Breast epithelium (tissue), 4 donors: ENCODE data around the gene NAALADL2. TPM values are rescaled to one million over a fixed set of nuclear protein-coding genes. Genes with fewer than 3 reads are reported as not detected.

Experiments used
- DNase-seq, 2 donors: peaks; one replicate each; pipeline ENCODE4 v3.0.0-alpha.2; 2019; ENCODE audit warnings: low spot score in 2 of 2
- H3K27ac ChIP-seq, 2 donors: fragments of 200-600 bp; sonication (generic) in 1 of 2; one replicate each; pipeline ENCODE4 v1.5.1; 2016 to 2019; ENCODE audit warnings: mild to moderate bottlenecking in 1 of 2
- H3K27me3 ChIP-seq, 2 donors: fragments of 200-600 bp; sonication (generic) in 1 of 2; one replicate each; pipeline versions ENCODE4 v1.5.1 to v1.6.0; 2017 to 2019; ENCODE audit warnings: control low read depth in 1 of 2, mild to moderate bottlenecking in 1 of 2
- H3K36me3 ChIP-seq: fragments of 200-600 bp; one replicate; pipeline ENCODE4 v1.5.1; 2019
- H3K4me1 ChIP-seq, 2 donors: fragments of 200-600 bp; sonication (generic); one replicate each; pipeline ENCODE4 v1.5.1; 2016 to 2019; ENCODE audit warnings: control low read depth in 1 of 2
- H3K4me3 ChIP-seq, 3 donors: fragments of 200-600 bp; sonication (generic); 1 replicate in 2 of 3; 2 replicates in 1 of 3; pipeline ENCODE4 v1.5.1; 2016 to 2019; ENCODE audit warnings: mild to moderate bottlenecking in 3 of 3, moderate library complexity in 2 of 3
- H3K9me3 ChIP-seq, 2 donors: fragments of 200-600 bp; sonication (generic) in 1 of 2; one replicate each; pipeline ENCODE4 v1.5.1; 2016 to 2019; ENCODE audit warnings: control low read depth in 1 of 2
- CTCF ChIP-seq, 3 donors: fragments of 450-650 bp; IDR thresholded peaks; one replicate each; pipeline ENCODE4 v1.5.1; 2016 to 2017; ENCODE audit warnings: antibody characterized with exemption in 3 of 3, mild to moderate bottlenecking in 3 of 3, moderate library complexity in 3 of 3
- POLR2A ChIP-seq: fragments of 450-650 bp; IDR thresholded peaks from one replicate; pipeline ENCODE4 v1.6.1; 2016; ENCODE audit warnings: antibody characterized with exemption, mild to moderate bottlenecking, moderate library complexity
- POLR2AphosphoS5 ChIP-seq, 3 donors: sonication (generic); formaldehyde crosslinking; IDR thresholded peaks; one replicate each; pipeline ENCODE4 v1.6.1; 2017; ENCODE audit warnings: antibody characterized with exemption in 3 of 3
- intact Hi-C: fragments of 100-400 bp; cut with DNase I; formaldehyde crosslinking; loops from one replicate; pipeline ENCODE4 v1.15.1; 2023; ENCODE audit warnings: low total_unique reads
- total RNA-seq, 3 donors: library from RNA; depleted of rRNA; stranded (reverse); fragments of >200 nt; gene quantifications; one replicate each; pipeline ENCODE4 v1.1.0, GENCODE V29; 2016

Gene NAALADL2
- total RNA-seq, 3 donors from 2014 or later, result 12.0 to 69.5 (median 53.9) TPM

GRCh38 chr3:175397372-175397771 lies 538.2 kb downstream of the NAALADL2 start:
- intact Hi-C loops, result no loop called here
- no peaks in the 10 kb centered on the region for H3K36me3 ChIP-seq
- no peak overlapping the region for H3K4me3 ChIP-seq
- H3K4me1 ChIP-seq, result no peaks in the 10 kb centered on the region
- DNase-seq, result no peak
- H3K27me3 ChIP-seq, result no peaks in the 10 kb centered on the region
- no peak overlapping the region for H3K27ac ChIP-seq
- no peaks in the 10 kb centered on the region for H3K9me3 ChIP-seq
- TF ChIP-seq POLR2A (no peak), POLR2AphosphoS5 (IDR thresholded peaks at IDR 0.05) (no peak), CTCF (IDR thresholded peaks at IDR 0.05) (no peak)

DNA sequence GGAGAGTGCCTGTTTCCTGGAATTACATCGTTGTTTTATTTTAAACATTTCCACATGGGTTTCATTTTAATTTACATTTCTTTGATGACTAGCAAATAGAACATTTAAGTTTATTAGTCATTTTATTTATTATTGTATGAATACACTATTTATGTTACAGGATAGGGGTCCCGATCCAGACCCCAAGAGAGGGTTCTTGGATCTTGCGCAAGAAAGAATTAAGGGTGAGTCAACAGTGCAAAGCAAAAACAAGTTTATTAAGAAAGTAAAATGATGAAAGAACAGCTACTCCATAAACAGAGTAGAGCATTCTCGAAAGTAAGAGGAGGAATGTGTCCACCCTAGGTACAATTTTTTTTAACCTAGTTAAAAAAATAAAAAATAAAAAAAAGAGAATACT lies 539.5 kb downstream of the NAALADL2 start:
- intact Hi-C loops, result no loop called here
- DNase-seq, result no peak
- no peaks in the 10 kb centered on the region for H3K36me3 ChIP-seq
- no peaks in the 10 kb centered on the region for H3K4me1 ChIP-seq
- no peaks in the 10 kb centered on the region for H3K27me3 ChIP-seq
- no peak for TF ChIP-seq POLR2A
- TF ChIP-seq CTCF (IDR thresholded peaks at IDR 0.05), result no peak
- no peak for TF ChIP-seq POLR2AphosphoS5 (IDR thresholded peaks at IDR 0.05)
- H3K27ac ChIP-seq, result no peak overlapping the region
- H3K4me3 ChIP-seq, result no peak overlapping the region
- H3K9me3 ChIP-seq, result no peaks in the 10 kb centered on the region

DNA sequence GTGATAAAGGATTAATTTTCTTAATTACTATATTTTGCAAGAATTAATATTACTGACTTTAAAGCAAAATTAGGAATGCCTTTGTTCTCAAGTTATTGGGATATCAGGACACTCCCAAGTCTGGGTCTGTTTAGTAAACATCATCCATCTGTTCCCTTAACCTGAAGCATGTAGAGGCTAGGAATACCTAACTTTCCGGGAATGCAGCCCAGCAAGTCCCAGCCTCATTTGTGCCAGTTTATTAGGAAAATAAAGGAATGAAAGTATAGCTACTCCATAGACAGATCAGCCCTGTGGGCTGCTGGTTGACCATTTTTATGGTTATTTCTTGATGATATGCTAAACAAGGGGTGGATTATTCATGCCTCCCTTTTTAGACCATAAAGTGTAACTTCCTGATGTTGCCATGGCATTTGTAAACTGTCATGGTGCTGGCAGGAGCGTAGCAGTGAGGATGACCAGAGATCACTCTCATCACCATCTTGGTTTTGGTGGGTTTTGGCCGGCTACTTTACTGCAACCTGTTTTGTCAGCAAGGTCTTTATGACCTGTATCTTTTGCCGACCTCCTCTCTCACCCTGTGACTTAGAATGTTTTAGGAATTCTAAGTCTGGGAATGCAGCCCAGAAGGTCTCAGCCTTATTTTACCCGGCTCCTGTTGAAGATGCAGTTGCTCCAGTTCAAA lies 540.2 kb downstream of the NAALADL2 start:
- DNase-seq, result no peak
- no peak overlapping the region for H3K4me3 ChIP-seq
- no peaks in the 10 kb centered on the region for H3K36me3 ChIP-seq
- H3K4me1 ChIP-seq, result no peaks in the 10 kb centered on the region
- no peak for TF ChIP-seq POLR2A
- H3K27ac ChIP-seq, result no peak overlapping the region
- H3K9me3 ChIP-seq, result no peaks in the 10 kb centered on the region
- no peaks in the 10 kb centered on the region for H3K27me3 ChIP-seq
- intact Hi-C loops, result no loop called here

DNA sequence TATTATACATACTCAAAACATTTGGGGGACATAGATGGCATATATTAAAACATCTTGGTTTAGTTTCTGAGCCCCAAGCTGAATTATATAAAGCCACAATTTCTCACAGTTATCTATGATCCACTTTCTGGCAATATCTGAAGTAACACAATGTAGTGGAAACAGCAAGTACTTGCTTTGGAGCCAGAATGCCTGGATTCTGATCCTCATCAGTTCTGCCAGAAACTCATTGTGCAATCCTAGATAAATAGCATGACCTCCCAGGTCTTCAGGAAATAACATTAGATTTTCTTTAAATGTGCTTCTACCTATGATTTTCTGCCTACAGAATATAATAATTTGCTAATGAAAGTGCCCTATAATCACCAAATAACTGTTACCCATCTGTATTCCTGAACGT lies 544.9 kb downstream of the NAALADL2 start:
- Histone ChIP-seq H3K4me1 (no peaks in the 10 kb centered on the region), H3K4me3 (no peak overlapping the region), H3K9me3 (no peaks in the 10 kb centered on the region), H3K27ac (no peak overlapping the region), H3K27me3 (no peaks in the 10 kb centered on the region), H3K36me3 (no peaks in the 10 kb centered on the region)
- DNase-seq, result no peak
- TF ChIP-seq POLR2A (no peak), POLR2AphosphoS5 (IDR thresholded peaks at IDR 0.05) (no peak), CTCF (IDR thresholded peaks at IDR 0.05) (no peak)
- intact Hi-C loops, result no loop called here

DNA sequence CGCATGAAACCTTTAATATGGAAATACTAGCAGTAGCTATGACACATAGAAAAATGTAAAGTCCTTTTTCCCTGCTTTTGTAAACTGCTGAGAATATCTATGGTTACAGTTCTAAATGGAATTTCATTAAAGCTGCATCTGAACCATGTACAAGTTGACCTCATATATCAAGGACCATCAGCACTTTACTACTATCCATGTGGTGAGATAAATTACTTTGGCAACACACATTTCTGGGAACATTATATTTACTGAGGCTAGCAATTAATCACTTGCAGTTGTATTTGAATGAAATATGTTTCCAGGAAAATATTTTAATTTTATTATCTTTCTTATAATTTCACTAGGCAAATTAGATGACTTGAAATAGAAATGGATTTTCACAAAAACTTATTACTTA lies 545.5 kb downstream of the NAALADL2 start:
- no peak for DNase-seq
- Histone ChIP-seq H3K36me3 (no peaks in the 10 kb centered on the region), H3K4me1 (no peaks in the 10 kb centered on the region), H3K27ac (no peak overlapping the region), H3K4me3 (no peak overlapping the region), H3K27me3 (no peaks in the 10 kb centered on the region), H3K9me3 (no peaks in the 10 kb centered on the region)
- intact Hi-C loops, result no loop called here
- TF ChIP-seq POLR2AphosphoS5 (IDR thresholded peaks at IDR 0.05), result no peak
- TF ChIP-seq CTCF (IDR thresholded peaks at IDR 0.05), result no peak
- no peak for TF ChIP-seq POLR2A

- Histone ChIP-seq H3K36me3 (no peaks in the 10 kb centered on the region), H3K4me3 (no peak overlapping the region), H3K27ac (no peak overlapping the region), H3K27me3 (no peaks in the 10 kb centered on the region), H3K4me1 (no peaks in the 10 kb centered on the region), H3K9me3 (no peaks in the 10 kb centered on the region)
- no peak for DNase-seq
- intact Hi-C loops, result no loop called here
- TF ChIP-seq POLR2A, result no peak
- TF ChIP-seq POLR2AphosphoS5 (IDR thresholded peaks at IDR 0.05), result no peak
- no peak for TF ChIP-seq CTCF (IDR thresholded peaks at IDR 0.05)
Observed at GRCh38 chr3:175410251-175410650, 551.1 kb downstream of the NAALADL2 start.
